ENCODE results near the gene PTGDS. TPM values are rescaled to one million over a fixed set of nuclear protein-coding genes. Genes with fewer than 3 reads are reported as not detected.

PTGDS gene
- total RNA-seq, 1 experiment from 2014 or later: not detected

GRCh38 chr9:137008312-137008711, 31.0 kb downstream of the PTGDS start:
- no peak for DNase-seq (ENCODE audit: low read depth)

- DNase-seq (ENCODE audit: low read depth): no peak
Observed at GRCh38 chr9:137009217-137009616, 31.9 kb downstream of the PTGDS start.

- DNase-seq (ENCODE audit: low read depth): no peak
Observed at GRCh38 chr9:137009938-137010732, 32.8 kb downstream of the PTGDS start.

- no peak for DNase-seq (ENCODE audit: low read depth)
Observed at GRCh38 chr9:137011156-137011555, 33.9 kb downstream of the PTGDS start.

GRCh38 chr9:137011907-137012675, 34.8 kb downstream of the PTGDS start:
- DNase-seq (ENCODE audit: low read depth): no peak

- DNase-seq (ENCODE audit: low read depth): no peak
Observed at GRCh38 chr9:137012694-137013570, 35.6 kb downstream of the PTGDS start.

- DNase-seq (ENCODE audit: low read depth): no peak
Observed at GRCh38 chr9:137013571-137013940, 36.3 kb downstream of the PTGDS start.

GRCh38 chr9:137014166-137014565, 36.9 kb downstream of the PTGDS start:
- no peak for DNase-seq (ENCODE audit: low read depth)

GRCh38 chr9:137014776-137015539, 37.7 kb downstream of the PTGDS start:
- no peak for DNase-seq (ENCODE audit: low read depth)

GRCh38 chr9:137015540-137015930, 38.2 kb downstream of the PTGDS start:
- no peak for DNase-seq (ENCODE audit: low read depth)

GRCh38 chr9:137015976-137016375, 38.7 kb downstream of the PTGDS start:
- DNase-seq (ENCODE audit: low read depth): no peak

GRCh38 chr9:137016436-137016835, 39.1 kb downstream of the PTGDS start:
- DNase-seq (ENCODE audit: low read depth): no peak

GRCh38 chr9:137017071-137017470, 39.8 kb downstream of the PTGDS start:
- no peak for DNase-seq (ENCODE audit: low read depth)

- DNase-seq (ENCODE audit: low read depth): no peak
Observed at GRCh38 chr9:137017791-137018497, 40.6 kb downstream of the PTGDS start.

- no peak for DNase-seq (ENCODE audit: low read depth)
Observed at GRCh38 chr9:137018761-137019559, 41.7 kb downstream of the PTGDS start.

GRCh38 chr9:137019891-137020683, 42.8 kb downstream of the PTGDS start:
- no peak for DNase-seq (ENCODE audit: low read depth)

- no peak for DNase-seq (ENCODE audit: low read depth)
Observed at GRCh38 chr9:137020771-137021567, 43.7 kb downstream of the PTGDS start.

- DNase-seq (ENCODE audit: low read depth): no peak
Observed at GRCh38 chr9:137021568-137021978, 44.3 kb downstream of the PTGDS start.
